MM.1S (cell line): ENCODE measurements around the gene ATP13A1.
"Not testable (repeated sequence)": the region's sequence is repeated elsewhere in the genome, so short reads cannot be mapped to it uniquely, and the experiment has no call there.

ENCODE experiments used
- DNase-seq: peaks from one replicate; pipeline ENCODE4 v3.0.0-alpha.2; 2015
- H2AFZ ChIP-seq: fragments of 300-600 bp; sonication (generic); 2 replicates; pipeline ENCODE4 v1.6.0; 2016; ENCODE audit warnings: antibody characterized with exemption, low read length
- H3F3A ChIP-seq: fragments of 300-600 bp; sonication (generic); 2 replicates; pipeline ENCODE4 v1.6.1; 2016; ENCODE audit warnings: mild to moderate bottlenecking, antibody characterized with exemption, low read length, moderate library complexity, mixed read lengths; ENCODE audit not compliant: insufficient read depth
- H3K27ac ChIP-seq: fragments of 300-600 bp; sonication (generic); 2 replicates; pipeline ENCODE4 v1.5.1; 2016; ENCODE audit warnings: mild to moderate bottlenecking, low read length
- H3K27me3 ChIP-seq: fragments of 300-600 bp; sonication (generic); replicated peaks from 2 replicates; pipeline ENCODE4 v1.6.0; 2016; ENCODE audit warnings: low read length; ENCODE audit not compliant: insufficient read depth
- H3K36me3 ChIP-seq: fragments of 300-600 bp; sonication (generic); replicated peaks from 2 replicates; pipeline ENCODE4 v1.6.1; 2016; ENCODE audit warnings: mild to moderate bottlenecking, low read length, mixed read lengths; ENCODE audit not compliant: insufficient read depth
- H3K4me1 ChIP-seq: fragments of 300-600 bp; sonication (generic); 2 replicates; pipeline ENCODE4 v1.6.1; 2016; ENCODE audit warnings: low read length, mixed read lengths
- H3K4me2 ChIP-seq: fragments of 300-600 bp; sonication (generic); 2 replicates; pipeline ENCODE4 v1.6.0; 2016; ENCODE audit warnings: low read depth, low read length
- H3K4me3 ChIP-seq: fragments of 300-600 bp; sonication (generic); 2 replicates; pipeline ENCODE4 v1.5.1; 2016; ENCODE audit warnings: low read length, mixed read lengths
- H3K79me2 ChIP-seq: fragments of 300-600 bp; sonication (generic); 2 replicates; pipeline ENCODE4 v1.6.1; 2016; ENCODE audit warnings: mixed run types, low read length, mixed read lengths
- H3K9ac ChIP-seq: fragments of 300-600 bp; sonication (generic); 2 replicates; pipeline ENCODE4 v1.6.1; 2016; ENCODE audit warnings: low read length, mixed read lengths
- H3K9me2 ChIP-seq: fragments of 300-600 bp; sonication (generic); replicated peaks from 2 replicates; pipeline ENCODE4 v1.6.1; 2016; ENCODE audit warnings: mild to moderate bottlenecking, low read length, mixed read lengths; ENCODE audit not compliant: insufficient read depth
- H3K9me3 ChIP-seq: fragments of 300-600 bp; sonication (generic); replicated peaks from 2 replicates; pipeline ENCODE4 v1.6.1; 2016; ENCODE audit warnings: mild to moderate bottlenecking, low read length, mixed read lengths; ENCODE audit not compliant: insufficient read depth
- H4K20me1 ChIP-seq: fragments of 300-600 bp; sonication (generic); 2 replicates; pipeline ENCODE4 v1.6.1; 2016; ENCODE audit warnings: mild to moderate bottlenecking, low read length, moderate library complexity, mixed read lengths; ENCODE audit not compliant: insufficient read depth
- CTCF ChIP-seq: fragments of 300-600 bp; sonication (generic); IDR thresholded peaks from 2 replicates; pipeline ENCODE4 v1.5.1; 2016; ENCODE audit warnings: antibody characterized with exemption, low read length, mixed read lengths
- EZH2 ChIP-seq: fragments of 300-600 bp; sonication (generic); optimal IDR thresholded peaks from 2 replicates; pipeline ENCODE3; 2017; ENCODE audit warnings: low read depth, mild to moderate bottlenecking, antibody characterized with exemption, low read length, mixed read lengths
- EZH2phosphoT487 ChIP-seq: fragments of 300-600 bp; sonication (generic); IDR thresholded peaks from 2 replicates; pipeline ENCODE4 v1.6.1; 2018; ENCODE audit warnings: antibody characterized with exemption, low read length

Gene ATP13A1

GRCh38 chr19:19613506-19613905 lies 50.0 kb downstream of the ATP13A1 start:
- H3F3A ChIP-seq, result no peaks in the 10 kb centered on the region
- H3K9me3 ChIP-seq, result no peaks in the 10 kb centered on the region
- H3K27ac ChIP-seq, result no peak overlapping the region
- H2AFZ ChIP-seq, result no peak overlapping the region
- H4K20me1 ChIP-seq, result no peaks in the 10 kb centered on the region
- TF ChIP-seq EZH2phosphoT487 (no peak), EZH2 (no peak), CTCF (no peak)
- H3K9me2 ChIP-seq, result no peaks in the 10 kb centered on the region
- H3K36me3 ChIP-seq, result no peaks in the 10 kb centered on the region
- no peak overlapping the region for H3K4me3 ChIP-seq
- H3K4me1 ChIP-seq, result no peaks in the 10 kb centered on the region
- H3K4me2 ChIP-seq, result no peak overlapping the region
- no peak overlapping the region for H3K9ac ChIP-seq
- no peaks in the 10 kb centered on the region for H3K79me2 ChIP-seq
- DNase-seq, result no peak
- H3K27me3 ChIP-seq, result no peaks in the 10 kb centered on the region

GRCh38 chr19:19610376-19611202 lies 52.9 kb downstream of the ATP13A1 start:
- Histone ChIP-seq H3K36me3 (no peaks in the 10 kb centered on the region), H3K4me1 (no peaks in the 10 kb centered on the region), H3K27me3 (no peaks in the 10 kb centered on the region; the same call in 1 of the 2 replicates), H3K9ac (no peak overlapping the region), H4K20me1 (no peaks in the 10 kb centered on the region), H3K79me2 (no peaks in the 10 kb centered on the region), H2AFZ (no peak overlapping the region), H3F3A (no peaks in the 10 kb centered on the region), H3K4me3 (no peak overlapping the region), H3K9me3 (no peaks in the 10 kb centered on the region), H3K27ac (no peak overlapping the region), H3K4me2 (no peak overlapping the region), H3K9me2 (no peaks in the 10 kb centered on the region)
- TF ChIP-seq EZH2 (no peak), EZH2phosphoT487 (no peak), CTCF (no peak)
- no peak for DNase-seq

GRCh38 chr19:19606686-19607085 lies 56.8 kb downstream of the ATP13A1 start:
- H2AFZ ChIP-seq, H3K79me2 ChIP-seq, H3K4me1 ChIP-seq, H3K9me2 ChIP-seq, H4K20me1 ChIP-seq, H3K4me2 ChIP-seq, H3K9ac ChIP-seq, H3F3A ChIP-seq, H3K27me3 ChIP-seq, H3K27ac ChIP-seq, H3K9me3 ChIP-seq, DNase-seq, H3K36me3 ChIP-seq, H3K4me3 ChIP-seq: not testable (repeated sequence)

GRCh38 chr19:19606021-19606420 lies 57.5 kb downstream of the ATP13A1 start:
- H3K4me3 ChIP-seq, result no peak overlapping the region
- H3K9ac ChIP-seq, result no peak overlapping the region
- no peak overlapping the region for H3K4me2 ChIP-seq
- H3K4me1 ChIP-seq, result no peaks in the 10 kb centered on the region
- no peaks in the 10 kb centered on the region; the same call in 1 of the 2 replicates for H3K27me3 ChIP-seq
- no peak overlapping the region for H3K27ac ChIP-seq
- H3F3A ChIP-seq, result no peaks in the 10 kb centered on the region
- H2AFZ ChIP-seq, result no peak overlapping the region
- H3K36me3 ChIP-seq, result no peaks in the 10 kb centered on the region
- DNase-seq, result no peak
- no peaks in the 10 kb centered on the region for H3K9me2 ChIP-seq
- H4K20me1 ChIP-seq, result no peaks in the 10 kb centered on the region
- no peaks in the 10 kb centered on the region for H3K9me3 ChIP-seq
- no peak for TF ChIP-seq EZH2
- no peak for TF ChIP-seq EZH2phosphoT487
- TF ChIP-seq CTCF, result no peak
- H3K79me2 ChIP-seq, result no peaks in the 10 kb centered on the region
